GM19043 (cell line): ENCODE measurements around the gene COQ10A.
"Not testable (repeated sequence)": the region's sequence is repeated elsewhere in the genome, so short reads cannot be mapped to it uniquely, and the experiment has no call there.

Source experiments
- ATAC-seq: cut with Tn5 transposase; IDR thresholded peaks from one replicate; pipeline ENCODE4 v1.9.1; 2021; ENCODE audit warnings: low read depth; ENCODE audit not compliant: unreplicated experiment

Gene COQ10A

GRCh38 chr12:56242986-56243385, 23.8 kb upstream of the COQ10A start:
- no peak for ATAC-seq

DNA sequence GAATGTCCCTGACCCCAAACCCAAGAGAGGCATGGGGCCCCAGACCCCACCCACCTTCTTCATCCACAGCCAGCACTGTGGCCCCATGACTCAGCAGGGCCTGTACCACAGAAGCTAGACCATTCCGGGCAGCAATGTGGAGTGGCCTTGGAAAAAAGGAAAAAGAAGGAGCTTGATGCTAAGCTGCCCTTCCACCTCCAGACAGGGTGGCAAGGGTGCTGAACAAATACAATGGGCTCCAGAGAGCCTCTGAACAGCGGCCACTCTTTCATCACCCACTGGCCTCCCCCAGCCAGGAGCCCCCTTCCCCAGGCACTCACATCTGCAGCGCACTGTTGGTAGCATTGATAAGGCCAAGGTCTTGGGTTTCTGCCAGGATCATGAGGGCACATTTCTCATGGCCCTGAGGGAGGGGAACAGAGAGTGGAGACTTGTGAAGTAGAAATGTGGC, 23.0 kb upstream of the COQ10A start:
- ATAC-seq, result no peak

DNA sequence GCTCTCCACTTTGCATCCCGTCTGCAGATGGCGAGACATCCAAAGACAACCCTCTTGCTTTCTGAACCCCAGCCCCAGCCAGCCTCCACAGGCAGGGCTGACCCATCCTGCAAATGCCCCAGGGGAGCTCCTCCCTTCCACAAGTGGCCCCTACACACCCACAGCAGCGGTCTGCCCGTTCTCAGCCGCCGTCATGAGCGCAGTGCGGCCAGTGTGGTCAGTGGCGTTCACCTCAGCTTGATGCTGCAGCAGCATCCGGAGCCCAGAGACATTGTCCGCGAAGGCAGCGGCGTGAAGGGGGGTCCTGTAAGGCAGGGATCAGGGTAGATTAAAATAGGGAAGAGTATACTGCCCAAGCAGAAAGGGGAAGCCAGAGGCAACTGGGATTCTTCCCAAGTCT, 22.2 kb upstream of the COQ10A start:
- no peak for ATAC-seq

GRCh38 chr12:56247923-56248322, 18.8 kb upstream of the COQ10A start:
- no peak for ATAC-seq

- no peak for ATAC-seq
These were observed 18.0 kb upstream of the COQ10A start for GRCh38 chr12:56248711-56249110.

DNA sequence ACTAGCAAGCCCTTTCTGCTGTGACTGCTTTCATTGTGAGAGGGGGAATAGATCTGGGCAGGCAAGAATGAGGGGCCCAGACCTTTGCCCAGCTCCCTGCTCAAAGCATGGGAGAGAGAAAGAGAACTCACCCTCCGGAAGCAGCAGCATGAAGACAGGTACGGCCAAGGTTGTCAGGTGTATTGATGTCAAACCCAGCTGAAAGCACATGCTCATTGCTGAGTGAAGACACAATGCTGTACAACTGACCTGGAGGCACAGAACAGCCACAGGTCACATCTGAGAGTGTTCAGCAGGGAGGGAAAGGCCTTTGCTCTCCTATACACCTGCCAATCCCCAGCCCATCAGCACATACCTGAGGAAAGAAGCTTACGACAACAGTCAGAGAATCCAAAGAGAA, 14.1 kb upstream of the COQ10A start:
- ATAC-seq, result no peak

DNA sequence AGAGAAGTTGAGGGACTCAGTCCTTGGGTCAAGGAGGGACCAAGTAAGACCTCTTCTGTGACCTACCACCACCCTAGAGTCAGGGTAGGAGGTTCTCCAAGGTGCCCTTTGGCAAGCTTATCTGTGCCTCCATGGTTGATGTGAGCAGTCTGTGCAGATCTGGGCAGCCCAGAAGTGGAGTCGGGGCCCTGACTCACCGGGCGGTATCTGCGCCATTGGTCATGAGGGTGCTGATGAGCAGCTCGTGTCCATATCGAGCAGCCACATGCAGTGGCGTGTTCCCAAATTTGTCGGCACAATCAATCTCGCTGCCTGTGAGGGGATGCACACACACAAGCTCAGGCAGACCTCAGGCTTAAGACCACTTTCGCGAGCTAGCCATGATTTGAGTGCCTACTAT, 13.7 kb upstream of the COQ10A start:
- ATAC-seq, result no peak

DNA sequence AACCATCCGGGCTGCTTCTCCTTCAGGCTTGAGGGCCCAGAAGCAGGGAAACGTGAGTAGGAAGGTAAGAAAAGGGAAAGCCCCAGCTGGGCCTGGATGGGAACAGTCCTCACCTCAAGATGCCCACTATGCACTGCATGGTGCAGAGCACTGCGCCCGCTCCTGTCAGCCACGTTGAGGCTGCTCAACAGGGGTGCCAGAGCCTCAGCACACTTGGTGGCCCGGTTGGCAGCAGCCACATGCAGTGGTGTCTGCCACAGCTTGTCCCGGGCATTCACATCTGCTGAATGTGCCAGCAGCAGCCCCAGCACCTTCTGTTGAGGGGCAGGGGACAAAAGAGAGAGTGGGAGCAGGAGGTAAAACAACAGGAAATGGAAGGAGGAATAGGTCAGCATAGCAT, 11.1 kb upstream of the COQ10A start:
- no peak for ATAC-seq

GRCh38 chr12:56256326-56256960, 10.3 kb upstream of the COQ10A start:
- ATAC-seq, result no peak

GRCh38 chr12:56257071-56257470, 9.7 kb upstream of the COQ10A start:
- ATAC-seq, result no peak

DNA sequence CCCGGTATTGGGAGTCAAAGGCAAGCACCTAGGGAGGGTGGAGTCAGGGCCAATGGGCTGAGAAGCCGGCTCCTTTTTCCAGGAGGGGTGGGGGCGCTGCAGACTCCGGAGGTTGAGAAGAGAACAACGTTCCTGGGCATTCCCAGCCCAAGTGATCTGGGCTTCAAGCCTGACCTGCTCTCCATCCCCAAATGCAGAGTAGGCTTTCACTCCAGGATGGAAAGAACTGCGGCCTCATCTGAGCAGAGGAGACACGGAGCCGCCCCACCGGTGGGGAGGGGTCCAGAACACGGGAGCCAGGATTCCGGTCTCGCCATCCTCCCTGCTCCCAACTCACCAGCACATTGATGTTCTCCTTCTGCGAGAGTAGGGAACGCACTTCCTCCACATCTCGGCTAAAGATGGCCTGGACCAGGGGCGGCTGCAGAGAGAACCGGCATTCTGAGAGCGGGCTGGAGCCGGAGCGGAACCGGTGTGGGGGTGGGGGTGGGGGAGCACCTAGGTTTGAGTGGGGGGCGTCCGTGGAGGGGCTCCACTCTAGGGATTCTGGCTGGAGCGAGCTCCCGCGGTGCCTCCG, 9.2 kb upstream of the COQ10A start:
- ATAC-seq, result peak; percentile 11

DNA sequence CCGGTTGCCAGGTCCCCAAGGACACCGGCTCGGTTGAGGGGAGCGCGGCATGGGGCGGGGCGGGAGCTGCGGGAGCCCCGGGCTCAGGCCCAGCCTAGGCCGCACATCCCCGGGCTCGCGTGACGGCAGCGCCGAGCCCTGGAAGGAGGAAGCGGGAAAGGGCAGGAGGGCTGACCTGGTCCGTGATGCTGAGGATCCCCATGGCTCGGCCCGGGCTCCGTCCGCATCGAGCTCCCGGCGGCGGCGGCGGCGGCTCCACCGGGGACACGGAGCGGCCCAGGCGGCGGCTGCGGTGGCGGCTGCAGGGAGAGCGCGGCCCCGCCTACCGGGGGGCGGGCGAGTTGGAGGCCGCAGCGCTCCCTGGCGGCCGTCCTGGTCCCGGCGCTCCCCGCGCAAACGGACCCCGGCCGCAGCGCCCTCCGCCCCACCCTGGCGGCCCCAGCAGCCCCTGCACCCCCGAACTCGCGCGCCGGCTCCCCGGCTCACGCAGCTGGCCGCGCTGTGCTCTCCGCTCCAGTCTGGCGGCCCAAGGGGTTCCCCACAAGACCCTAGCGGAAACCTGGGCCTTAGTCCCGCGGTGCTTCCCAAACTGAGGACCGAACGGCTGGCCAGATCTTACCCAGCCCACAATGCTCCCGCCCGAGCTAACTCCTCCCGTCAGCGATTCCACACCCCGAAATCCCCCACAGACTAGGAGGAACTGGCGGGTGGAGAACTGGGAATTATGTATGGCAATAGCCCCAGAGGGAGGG, 8.5 kb upstream of the COQ10A start, which contains the start of gene ANKRD52:
Gene ANKRD52, minus strand, starts transcription at position 317 of the 752 bp plus-strand sequence. Its CDS starts 115 bp downstream, at position 202.
- peak; percentile 89 for ATAC-seq

DNA sequence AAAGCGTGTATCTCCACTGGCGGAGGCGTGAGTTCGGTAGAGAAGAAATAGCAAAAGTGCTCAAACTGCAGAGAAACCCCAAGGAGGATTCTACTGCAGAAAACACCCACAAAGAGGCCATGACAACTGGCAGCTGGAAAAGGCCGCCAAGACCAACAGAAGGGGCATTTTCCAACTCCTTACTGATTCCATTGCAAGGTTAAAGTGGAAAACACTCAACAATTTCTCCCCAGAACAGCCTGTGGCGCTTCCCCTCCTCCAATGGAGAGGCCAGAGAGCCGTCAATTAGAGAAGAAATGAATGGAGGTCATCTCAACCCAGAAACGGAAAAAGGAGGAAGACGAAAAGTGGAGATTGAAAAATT, 7.9 kb upstream of the COQ10A start:
- ATAC-seq, result no peak

DNA sequence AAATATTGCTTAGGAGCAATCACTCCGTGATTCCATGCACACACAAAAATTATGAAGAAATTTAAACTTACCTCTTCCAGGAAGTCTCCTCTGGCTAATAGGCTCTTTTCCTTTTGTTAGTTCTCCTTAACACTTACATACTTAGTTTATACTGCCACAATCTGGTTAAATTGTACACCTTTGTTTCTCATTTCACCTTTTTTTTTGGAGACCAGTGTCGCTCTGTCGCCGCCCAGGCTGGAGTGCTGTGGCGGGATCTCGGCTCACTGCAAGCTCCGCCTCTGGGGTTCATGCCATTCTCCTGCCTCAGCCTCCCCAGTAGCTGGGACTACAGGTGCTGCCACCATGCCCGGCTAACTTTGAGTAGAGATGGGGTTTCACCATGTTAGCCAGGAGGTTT, 6.4 kb upstream of the COQ10A start:
- no peak for ATAC-seq

DNA sequence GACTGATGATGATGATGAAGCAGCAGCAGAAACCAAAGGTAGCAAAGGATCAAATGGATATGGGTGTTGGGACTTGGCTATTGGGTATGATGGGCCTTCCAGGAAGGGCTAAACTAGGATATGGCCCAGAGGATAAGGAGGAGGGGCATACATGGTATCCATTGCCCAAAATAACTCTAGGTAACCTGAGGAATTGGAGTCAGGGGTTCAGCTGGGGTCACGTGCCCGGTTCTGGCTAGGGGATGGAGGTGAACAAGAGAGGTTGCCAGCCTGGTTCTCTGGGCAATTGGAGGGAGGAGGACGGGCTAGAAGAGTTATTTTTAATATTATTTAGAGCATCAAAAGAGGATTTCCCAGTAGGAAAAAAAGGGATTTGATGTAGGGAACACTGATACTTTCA, 5.8 kb upstream of the COQ10A start:
- ATAC-seq, result no peak

DNA sequence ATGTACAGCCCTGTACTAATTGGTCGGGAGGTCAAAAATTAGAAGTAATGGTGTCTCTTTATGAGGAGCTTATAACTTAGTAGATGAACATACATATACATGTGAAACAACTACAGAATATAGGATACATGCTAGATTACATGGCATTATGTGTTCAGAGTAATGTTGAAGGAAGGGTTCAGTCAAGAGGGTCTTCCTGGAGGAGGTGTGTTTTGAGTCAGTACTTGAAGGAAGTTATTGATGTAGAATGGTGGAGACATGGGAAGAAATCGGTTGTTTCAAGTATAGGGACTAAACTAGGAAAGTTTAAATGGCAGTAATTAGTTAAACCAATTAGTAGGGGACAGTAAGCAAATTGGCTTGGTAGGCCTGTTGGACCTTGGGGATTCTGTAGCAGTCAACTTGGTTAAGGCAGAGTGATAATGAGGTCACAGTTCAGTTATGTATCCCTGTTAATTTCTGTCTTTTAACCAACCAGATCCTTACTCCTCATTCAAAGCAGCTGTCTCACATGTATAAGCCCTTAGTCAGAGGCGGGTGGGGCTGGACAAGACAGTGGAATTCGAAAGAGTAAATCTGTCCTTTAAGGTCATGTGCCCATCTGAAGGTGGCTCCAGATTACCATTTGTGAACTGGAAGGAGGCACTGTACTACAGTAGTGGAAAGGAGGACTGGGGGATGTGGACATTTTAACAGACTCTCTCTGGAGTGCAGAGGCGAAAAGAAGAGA, 5.1 kb upstream of the COQ10A start:
- no peak for ATAC-seq

GRCh38 chr12:56262955-56263354, 3.8 kb upstream of the COQ10A start:
- ATAC-seq, result not testable (repeated sequence)

- ATAC-seq, result not testable (repeated sequence)
These were observed 562 bp upstream of the COQ10A start for GRCh38 chr12:56266068-56266692.

DNA sequence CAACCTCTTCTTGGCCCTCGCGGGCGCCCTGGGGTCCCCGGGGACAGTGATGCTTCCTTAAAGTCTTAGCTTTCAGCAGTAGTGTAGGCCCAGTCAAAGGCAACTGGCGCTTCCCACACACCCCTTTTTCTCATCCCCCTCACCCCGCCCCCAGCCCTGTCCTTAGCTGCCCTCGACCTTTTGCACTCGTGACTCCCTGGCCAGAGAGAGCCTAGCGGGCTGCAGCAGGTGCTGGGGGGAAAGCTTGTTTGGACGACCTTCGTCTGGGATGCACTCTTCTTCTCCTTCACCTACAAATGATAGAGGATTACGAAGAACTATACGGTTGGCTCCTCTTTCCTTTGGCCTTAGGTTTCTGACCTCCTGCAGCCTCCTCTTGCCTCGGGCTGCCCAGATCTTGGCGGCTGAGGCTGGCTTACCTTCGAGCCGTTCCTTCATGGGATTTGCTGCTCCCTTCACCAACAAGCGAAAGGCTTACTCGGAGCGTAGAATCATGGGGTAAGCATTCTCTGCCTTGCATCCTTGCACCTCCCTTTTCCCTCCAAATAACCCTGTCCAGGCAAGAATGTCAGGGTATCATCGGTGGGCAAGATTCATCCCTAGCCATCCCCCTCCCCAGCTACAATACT, 815 bp downstream of the COQ10A start:
- no peak for ATAC-seq

DNA sequence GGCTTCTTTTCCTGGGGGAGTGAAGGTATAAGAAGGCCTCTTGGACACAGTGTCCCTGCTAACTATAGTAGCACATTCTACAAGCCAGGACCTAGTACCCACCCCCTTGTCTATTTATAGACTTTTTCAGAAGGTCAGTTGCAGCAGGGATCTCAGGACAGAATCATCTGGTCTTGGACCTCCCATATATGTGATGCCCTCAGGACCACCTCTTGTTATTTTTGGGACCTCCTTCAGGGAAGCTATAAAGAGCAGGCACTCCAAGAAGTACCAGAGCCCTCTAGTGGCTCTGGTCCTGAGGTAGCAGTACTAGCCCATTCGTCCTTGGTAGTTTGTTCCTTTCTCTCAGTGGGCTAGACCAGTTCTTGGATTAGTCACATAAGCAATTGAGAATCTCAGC, 4.3 kb downstream of the COQ10A start:
- ATAC-seq, result no peak
